GM19463 (cell line): Measurements from ENCODE around the gene ABL1.
"Not testable (repeated sequence)": the region's sequence is repeated elsewhere in the genome, so short reads cannot be mapped to it uniquely, and the experiment has no call there.

ENCODE experiments used
- ATAC-seq: cut with Tn5 transposase; IDR thresholded peaks from one replicate; pipeline ENCODE4 v1.9.1; 2021; ENCODE audit warnings: mild to moderate bottlenecking, moderate library complexity; ENCODE audit not compliant: unreplicated experiment

Gene ABL1

DNA sequence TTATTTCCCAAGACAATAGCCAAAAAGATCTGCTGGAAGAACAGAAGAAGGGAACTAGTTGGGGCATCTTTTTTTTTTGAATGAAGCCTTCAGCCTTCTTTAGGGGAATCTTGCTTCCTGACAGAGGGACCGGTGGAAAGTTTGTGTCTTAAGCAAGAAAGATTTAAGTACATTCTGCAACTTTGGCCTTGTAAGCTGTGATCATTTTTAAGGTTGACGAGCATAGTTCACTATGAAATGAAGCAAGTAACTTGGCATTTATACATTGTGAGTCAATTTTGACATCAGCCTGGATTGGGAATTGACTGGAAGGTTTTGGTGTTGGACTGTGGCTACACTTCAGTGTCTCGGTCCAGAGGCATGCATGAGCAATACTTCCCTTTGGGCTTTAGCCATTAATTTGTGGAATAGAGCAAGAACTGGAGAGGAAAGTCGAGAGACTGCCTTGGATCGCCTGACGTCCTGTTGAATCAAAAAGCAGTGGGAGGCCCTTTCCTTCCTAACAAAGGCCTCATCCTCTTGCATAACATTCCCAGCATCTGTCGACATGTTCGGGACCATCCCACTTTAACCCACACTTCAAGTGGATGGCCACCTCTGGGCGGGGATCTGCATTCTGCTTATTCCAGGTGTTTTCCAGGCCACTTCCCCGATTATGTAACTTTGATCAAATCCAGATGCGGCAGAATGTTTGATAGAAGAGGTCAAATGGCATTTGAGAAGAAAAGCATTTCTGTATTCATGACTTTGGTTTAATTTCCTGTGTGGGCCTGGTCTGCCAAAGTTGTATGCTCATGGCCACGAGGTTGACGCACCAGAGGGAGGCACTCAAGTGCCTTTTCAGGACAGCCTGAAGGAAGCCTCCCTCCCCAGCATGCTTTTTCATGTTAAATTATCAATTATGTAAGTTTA is 12.5 kb downstream of the ABL1 start:
- ATAC-seq = no peak

GRCh38 chr9:130848514-130848913 is 13.5 kb downstream of the ABL1 start:
- ATAC-seq = not testable (repeated sequence)

DNA sequence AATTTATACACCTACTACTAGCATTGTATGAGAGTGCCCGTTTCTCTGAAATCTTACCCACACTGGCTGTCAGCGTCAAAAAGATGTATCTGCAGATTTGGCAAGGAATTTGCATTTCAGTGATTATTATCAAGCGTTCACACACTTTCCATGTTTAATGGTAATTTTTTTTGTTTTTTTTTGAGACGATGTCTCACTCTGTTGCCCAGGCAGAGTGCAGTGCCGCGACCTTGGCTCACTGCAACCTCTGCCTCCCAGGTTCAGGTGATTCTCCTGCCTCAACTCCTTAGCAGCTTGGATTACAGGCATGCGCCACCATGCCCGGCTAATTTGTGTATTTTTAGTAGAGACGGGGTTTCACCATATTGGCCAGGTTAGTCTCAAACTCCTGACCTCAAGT is 14.3 kb downstream of the ABL1 start:
- no peak for ATAC-seq

DNA sequence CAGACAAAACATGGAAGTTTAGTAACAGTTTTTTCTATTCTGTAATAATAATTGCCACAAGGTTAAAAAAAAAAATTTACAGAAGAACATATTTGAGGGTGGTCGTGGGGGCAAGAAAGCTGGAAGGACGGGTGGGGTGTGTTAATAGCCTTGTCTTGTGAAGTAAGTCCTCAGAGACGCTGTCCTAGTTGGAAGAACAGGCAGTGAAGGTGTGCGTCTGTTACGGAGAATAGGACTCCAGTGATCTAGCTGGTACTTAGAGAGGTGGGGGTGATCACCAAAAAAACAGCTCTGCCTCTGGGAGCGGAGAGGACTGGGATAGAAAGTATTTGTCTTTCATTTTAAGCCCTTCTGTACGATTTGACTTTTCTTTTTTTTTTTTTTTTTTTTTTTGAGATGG is 17.7 kb downstream of the ABL1 start:
- ATAC-seq = no peak

GRCh38 chr9:130854092-130854491 is 19.0 kb downstream of the ABL1 start:
- no peak for ATAC-seq

DNA sequence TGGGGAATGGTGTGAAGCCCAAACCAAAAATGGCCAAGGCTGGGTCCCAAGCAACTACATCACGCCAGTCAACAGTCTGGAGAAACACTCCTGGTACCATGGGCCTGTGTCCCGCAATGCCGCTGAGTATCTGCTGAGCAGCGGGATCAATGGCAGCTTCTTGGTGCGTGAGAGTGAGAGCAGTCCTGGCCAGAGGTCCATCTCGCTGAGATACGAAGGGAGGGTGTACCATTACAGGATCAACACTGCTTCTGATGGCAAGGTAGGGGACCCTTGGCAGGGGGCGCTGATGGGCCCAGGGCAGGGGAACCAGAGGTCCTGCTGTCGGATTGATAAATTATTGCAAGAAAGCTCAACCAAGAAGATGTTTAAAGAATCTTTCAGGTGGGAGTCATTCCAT is 19.8 kb downstream of the ABL1 start:
- ATAC-seq = no peak

DNA sequence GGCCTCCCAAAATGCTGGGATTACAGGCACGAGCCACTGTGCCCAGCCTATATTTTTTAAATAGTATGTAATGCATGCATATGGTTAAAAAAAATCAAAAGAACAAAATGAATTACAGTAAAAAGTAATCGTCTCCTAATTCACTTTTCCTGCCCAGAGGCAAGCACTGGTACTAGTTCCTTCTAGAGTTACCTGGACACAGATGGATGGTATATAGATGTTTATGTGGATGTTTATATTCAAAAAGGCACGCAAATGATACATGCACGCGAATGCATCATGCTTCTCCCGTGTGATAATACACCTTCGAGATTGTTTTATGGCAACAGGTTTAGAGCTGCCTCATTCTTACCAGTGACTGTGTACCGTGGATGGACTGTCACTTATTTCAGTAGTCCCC is 21.4 kb downstream of the ABL1 start:
- no peak for ATAC-seq

- ATAC-seq = no peak
Observed at GRCh38 chr9:130857864-130858738, 23.0 kb downstream of the ABL1 start.

DNA sequence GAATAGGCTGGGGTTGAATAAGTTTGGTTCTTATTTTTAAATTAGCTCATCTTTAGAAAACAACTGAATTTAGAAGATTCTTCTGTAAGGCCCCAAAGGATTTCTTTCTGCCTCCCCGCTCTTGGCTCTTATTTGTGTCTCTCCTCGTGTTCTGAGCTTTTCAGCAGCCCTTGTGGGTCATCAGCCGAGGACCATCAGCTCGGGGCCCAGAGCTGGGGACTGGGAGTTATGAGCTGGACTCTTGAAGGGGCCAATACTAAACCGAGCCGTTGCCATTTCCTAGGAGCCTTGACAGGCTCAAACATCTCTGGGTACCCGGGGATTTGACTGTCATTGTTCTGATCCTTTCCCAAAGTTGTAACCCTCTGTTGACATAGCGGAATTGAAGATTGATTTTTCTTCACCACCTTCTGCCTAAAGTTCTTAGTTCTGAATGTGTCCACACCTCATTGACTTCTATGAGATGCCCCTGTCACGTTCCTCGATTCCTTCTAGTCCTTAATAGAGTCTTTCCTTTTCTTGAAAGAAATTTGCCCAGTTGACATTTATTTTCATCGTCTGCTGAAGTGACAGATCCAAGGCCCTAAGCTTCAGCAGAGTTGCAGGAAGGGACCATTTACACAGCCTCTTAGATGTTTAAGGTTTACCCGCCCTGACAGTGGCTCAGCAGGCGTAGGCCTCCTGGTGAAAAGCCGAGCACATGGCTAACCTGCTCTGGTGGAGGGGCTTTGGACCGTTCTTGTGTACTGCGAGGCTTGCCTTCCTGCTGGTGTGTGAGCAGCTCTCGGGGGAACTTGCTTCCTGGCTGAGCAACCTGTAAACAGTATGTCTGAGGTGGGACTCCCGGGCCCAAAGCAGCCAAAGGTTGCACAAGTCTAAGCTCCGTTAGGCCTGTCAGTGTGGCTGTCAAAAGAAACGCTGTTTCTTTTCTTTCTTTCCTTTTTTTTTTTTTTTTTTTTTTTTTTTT is 24.0 kb downstream of the ABL1 start:
- ATAC-seq = no peak

DNA sequence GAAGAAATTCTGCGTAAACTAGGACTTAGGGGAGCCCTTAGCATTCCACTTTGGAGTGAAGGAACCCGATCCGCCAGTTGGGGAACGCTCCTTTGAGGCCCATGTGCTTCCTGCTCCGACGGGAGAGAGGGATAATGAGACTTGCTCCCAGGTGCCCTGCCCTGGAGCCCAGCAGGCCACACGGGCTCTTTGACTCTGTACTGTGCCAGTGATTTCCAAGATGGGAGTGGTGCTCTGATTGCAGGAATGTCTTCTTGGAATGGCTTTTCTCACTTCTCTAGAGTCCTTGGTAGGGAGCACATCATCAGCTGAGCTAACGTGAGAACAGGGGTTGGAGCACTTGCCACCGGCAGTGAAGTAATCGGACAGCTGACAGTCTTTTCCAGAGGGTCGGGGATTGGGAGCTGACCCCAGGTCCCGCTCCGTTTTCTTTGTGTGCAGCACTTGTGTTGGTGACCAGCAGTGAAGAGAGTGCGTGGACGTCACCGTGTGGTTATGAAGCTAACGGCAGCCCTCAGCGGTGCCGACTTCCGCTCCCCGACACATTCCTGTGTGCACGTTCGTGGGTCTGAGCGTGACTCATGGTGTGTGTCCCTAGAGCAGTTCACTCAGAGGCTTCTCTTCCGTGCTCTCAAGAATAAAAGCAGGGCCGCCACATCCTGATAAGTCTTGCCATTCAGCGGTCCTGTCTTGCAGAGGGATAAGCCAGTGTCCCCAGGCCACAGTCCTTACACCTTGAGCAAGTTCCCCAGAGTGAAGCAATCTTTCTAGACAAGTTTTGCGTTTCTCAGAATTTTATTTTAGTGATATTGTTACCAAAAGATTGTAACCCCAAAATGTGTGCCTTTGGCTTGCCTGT is 25.6 kb downstream of the ABL1 start:
- no peak for ATAC-seq

- ATAC-seq = no peak
Observed at GRCh38 chr9:130861372-130862180, 26.5 kb downstream of the ABL1 start.

GRCh38 chr9:130862217-130862616 is 27.2 kb downstream of the ABL1 start:
- no peak for ATAC-seq

- no peak for ATAC-seq
Observed at GRCh38 chr9:130862747-130863146, 27.7 kb downstream of the ABL1 start.

DNA sequence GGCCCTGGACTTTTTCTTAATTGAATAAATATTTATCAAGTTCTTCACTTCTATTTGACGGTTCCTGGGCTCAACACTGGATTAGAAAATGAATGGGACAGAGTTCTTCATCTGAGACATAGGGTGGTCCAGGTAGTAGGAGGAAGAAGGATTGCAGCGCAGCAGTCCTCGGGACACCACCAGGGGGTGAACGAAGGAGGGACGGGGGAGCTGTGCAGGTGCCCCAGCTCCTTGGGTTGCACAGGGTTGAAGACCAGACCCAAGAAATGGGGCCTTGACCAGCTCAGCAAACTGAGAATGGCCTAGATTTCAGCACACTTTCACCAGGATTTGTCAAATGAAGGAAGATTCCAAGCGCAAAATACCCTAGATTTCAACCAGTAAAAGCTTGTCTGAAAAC is 29.5 kb downstream of the ABL1 start:
- no peak for ATAC-seq

GRCh38 chr9:130865921-130866320 is 30.9 kb downstream of the ABL1 start:
- ATAC-seq = no peak

GRCh38 chr9:130866474-130866965 is 31.5 kb downstream of the ABL1 start:
- no peak for ATAC-seq

DNA sequence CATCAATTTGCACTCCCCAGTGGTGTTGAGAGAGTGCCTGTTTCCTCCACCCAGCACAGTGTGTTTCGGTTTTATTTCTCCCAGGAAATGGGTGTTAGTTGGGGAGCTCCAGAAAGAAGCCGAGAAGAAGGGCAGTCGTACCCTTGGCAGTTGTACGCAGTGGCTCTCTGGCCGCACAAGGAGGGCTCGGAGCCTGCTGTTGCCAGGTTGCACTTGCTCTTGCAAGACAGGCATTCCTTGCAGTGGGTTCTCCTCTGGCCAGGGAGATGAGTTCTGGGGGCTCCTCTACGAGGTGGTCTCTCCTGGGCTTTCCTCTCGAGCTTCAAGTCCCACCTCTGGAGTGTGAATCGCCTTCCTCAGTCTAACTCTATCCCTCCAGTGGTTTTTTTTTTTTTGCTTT is 32.5 kb downstream of the ABL1 start:
- ATAC-seq = no peak

GRCh38 chr9:130868230-130868629 is 33.2 kb downstream of the ABL1 start:
- ATAC-seq = no peak

- no peak for ATAC-seq
Observed at GRCh38 chr9:130869250-130869649, 34.2 kb downstream of the ABL1 start.
